ENCODE data around the gene GYS1. TPM values are rescaled to one million over a fixed set of nuclear protein-coding genes. Genes with fewer than 3 reads are reported as not detected.
A peak's percentile ranks its signal among the peaks of the same experiment; 100 is the strongest.
"Not testable (repeated sequence)": the region's sequence is repeated elsewhere in the genome, so short reads cannot be mapped to it uniquely, and the experiment has no call there.

GYS1 gene
- total and polyA plus RNA-seq, 2 experiments from 2014 or later, result 155 to 195 TPM

GRCh38 chr19:48922548-48923490 lies 70.3 kb downstream of the GYS1 start:
- no peaks in the 10 kb centered on the region for H3K27me3 ChIP-seq
- TF ChIP-seq CTCF (IDR thresholded peaks at IDR 0.05; ENCODE audit: low read depth, low read length), result no peak
- no peak overlapping the region for H3K4me3 ChIP-seq
- no peaks in the 10 kb centered on the region for H3K4me1 ChIP-seq (ENCODE audit: low read depth)
- no peak overlapping the region for H3K27ac ChIP-seq
- H3K36me3 ChIP-seq, result peaks cover 13% of the 10 kb centered on the region
- no peaks in the 10 kb centered on the region for H3K9me3 ChIP-seq (ENCODE audit: low read depth)
- no peak for DNase-seq (ENCODE audit: low read depth in 1 of 2, low spot score in 1 of 2)

GRCh38 chr19:48921721-48922500 lies 71.2 kb downstream of the GYS1 start:
- DNase-seq (ENCODE audit: low read depth in 1 of 2, low spot score in 1 of 2), result no peak
- H3K36me3 ChIP-seq, result peaks cover 13% of the 10 kb centered on the region
- no peak overlapping the region for H3K4me3 ChIP-seq
- no peaks in the 10 kb centered on the region for H3K9me3 ChIP-seq (ENCODE audit: low read depth)
- no peaks in the 10 kb centered on the region for H3K27me3 ChIP-seq
- no peak overlapping the region for H3K27ac ChIP-seq
- H3K4me1 ChIP-seq (ENCODE audit: low read depth), result no peaks in the 10 kb centered on the region
- no peak for TF ChIP-seq CTCF (IDR thresholded peaks at IDR 0.05; ENCODE audit: low read depth, low read length)

GRCh38 chr19:48920949-48921348 lies 72.2 kb downstream of the GYS1 start:
- DNase-seq (ENCODE audit: low read depth in 1 of 2, low spot score in 1 of 2), result no peak
- H3K27me3 ChIP-seq, result no peaks in the 10 kb centered on the region
- H3K4me3 ChIP-seq, result no peak overlapping the region
- H3K4me1 ChIP-seq (ENCODE audit: low read depth), result no peaks in the 10 kb centered on the region
- peaks cover 21% of the 10 kb centered on the region for H3K36me3 ChIP-seq
- H3K9me3 ChIP-seq (ENCODE audit: low read depth), result no peaks in the 10 kb centered on the region
- no peak overlapping the region for H3K27ac ChIP-seq
- TF ChIP-seq CTCF (IDR thresholded peaks at IDR 0.05; ENCODE audit: low read depth, low read length), result no peak

DNA sequence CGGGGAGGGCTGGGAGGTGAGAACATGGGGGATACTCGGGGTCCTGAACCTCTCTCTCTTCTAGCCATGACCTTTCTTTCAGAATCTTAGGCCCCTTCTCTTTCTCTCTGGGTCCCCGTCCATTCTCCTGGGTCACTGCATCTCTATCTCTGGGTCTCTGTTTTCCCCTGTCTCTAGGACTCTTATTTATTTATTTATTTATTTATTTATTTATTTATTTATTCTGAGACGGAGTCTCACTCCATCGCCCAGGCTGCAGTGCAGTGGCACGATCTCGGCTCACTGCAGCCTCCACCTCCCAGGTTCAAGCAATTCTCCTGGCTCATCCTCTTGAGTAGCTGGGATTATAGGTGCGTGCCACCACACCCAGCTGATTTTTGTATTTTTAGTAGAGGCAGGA lies 73.8 kb downstream of the GYS1 start:
- H3K27ac ChIP-seq; H3K4me3 ChIP-seq; H3K9me3 ChIP-seq (ENCODE audit: low read depth); H3K27me3 ChIP-seq; DNase-seq (ENCODE audit: low read depth in 1 of 2, low spot score in 1 of 2); H3K4me1 ChIP-seq (ENCODE audit: low read depth): not testable (repeated sequence)
- H3K36me3 ChIP-seq, result peaks cover 28% of the 10 kb centered on the region

DNA sequence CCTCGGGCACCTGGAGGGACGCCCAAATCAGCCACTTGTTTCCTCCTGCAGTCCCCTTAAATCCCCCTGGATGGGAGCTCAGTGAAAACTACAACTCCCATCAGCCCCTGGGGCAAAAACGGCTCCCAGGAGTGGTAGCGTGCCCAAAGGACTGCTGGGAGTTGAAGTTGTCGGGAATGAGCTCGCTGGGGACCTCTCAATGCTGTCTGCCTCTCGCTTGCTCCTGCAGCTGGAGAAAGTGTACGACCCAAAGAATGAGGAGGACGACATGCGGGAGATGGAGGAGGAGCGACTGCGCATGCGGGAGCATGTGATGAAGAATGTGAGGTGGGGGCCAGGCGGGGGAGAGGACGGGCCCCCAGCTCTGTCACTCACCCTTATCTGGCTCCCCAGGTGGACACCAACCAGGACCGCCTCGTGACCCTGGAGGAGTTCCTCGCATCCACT lies 74.3 kb downstream of the GYS1 start:
- Histone ChIP-seq H3K27me3 (no peaks in the 10 kb centered on the region), H3K4me3 (no peak overlapping the region), H3K4me1 (ENCODE audit: low read depth) (no peaks in the 10 kb centered on the region), H3K36me3 (peaks cover 30% of the 10 kb centered on the region), H3K9me3 (ENCODE audit: low read depth) (no peaks in the 10 kb centered on the region), H3K27ac (no peak overlapping the region)
- DNase-seq (ENCODE audit: low read depth in 1 of 2, low spot score in 1 of 2), result peak in 1 of 2 donors; percentile 55
- no peak for TF ChIP-seq CTCF (IDR thresholded peaks at IDR 0.05; ENCODE audit: low read depth, low read length)

Other genes starting within 250 kb of the GYS1 start
- gene IZUMO1, start 246.4 kb downstream of the GYS1 start, total RNA-seq, result not detected in 2 replicates
- 0.94 TPM in 1 of 2 replicates, not detected in the other for gene IZUMO1, start 246.4 kb downstream of the GYS1 start, polyA plus RNA-seq
- 0.14 and 0.21 TPM in 2 replicates for gene FUT1, start 240.7 kb downstream of the GYS1 start, total RNA-seq
- gene FUT1, start 240.7 kb downstream of the GYS1 start, polyA plus RNA-seq, result not detected in 2 replicates
- not detected in 2 replicates for gene FGF21, start 237.8 kb downstream of the GYS1 start, total RNA-seq
- not detected in 2 replicates for gene FGF21, start 237.8 kb downstream of the GYS1 start, polyA plus RNA-seq
- gene BCAT2, start 182.3 kb downstream of the GYS1 start, total RNA-seq, result 127 and 144 TPM in 2 replicates
- gene BCAT2, start 182.3 kb downstream of the GYS1 start, polyA plus RNA-seq, result 154 and 157 TPM in 2 replicates
- 27.5 and 43.1 TPM in 2 replicates for gene HSD17B14, start 156.8 kb downstream of the GYS1 start, total RNA-seq
- 31.7 and 35.1 TPM in 2 replicates for gene HSD17B14, start 156.8 kb downstream of the GYS1 start, polyA plus RNA-seq
- 22.5 and 27.1 TPM in 2 replicates for gene PLEKHA4, start 124.7 kb downstream of the GYS1 start, total RNA-seq
- 29.4 and 37.1 TPM in 2 replicates for gene PLEKHA4, start 124.7 kb downstream of the GYS1 start, polyA plus RNA-seq
- 54.1 and 85.1 TPM in 2 replicates for gene PPP1R15A, start 120.9 kb downstream of the GYS1 start, total RNA-seq
- gene PPP1R15A, start 120.9 kb downstream of the GYS1 start, polyA plus RNA-seq, result 87.6 and 95.7 TPM in 2 replicates
- 0.25 and 2.0 TPM in 2 replicates for gene TULP2, start 94.6 kb downstream of the GYS1 start, total RNA-seq
- 0.26 and 1.0 TPM in 2 replicates for gene TULP2, start 94.6 kb downstream of the GYS1 start, polyA plus RNA-seq
- gene NUCB1, start 93.0 kb downstream of the GYS1 start, total RNA-seq, result 274 and 337 TPM in 2 replicates
- gene NUCB1, start 93.0 kb downstream of the GYS1 start, polyA plus RNA-seq, result 230 and 290 TPM in 2 replicates
- gene DHDH, start 59.6 kb downstream of the GYS1 start, total RNA-seq, result 2.2 and 4.8 TPM in 2 replicates
- 7.0 and 10.2 TPM in 2 replicates for gene DHDH, start 59.6 kb downstream of the GYS1 start, polyA plus RNA-seq
- gene BAX, start 38.4 kb downstream of the GYS1 start, total RNA-seq, result 64.2 and 126 TPM in 2 replicates
- gene BAX, start 38.4 kb downstream of the GYS1 start, polyA plus RNA-seq, result 68.7 and 95.2 TPM in 2 replicates
- 760 and 891 TPM in 2 replicates for gene FTL, start 28.0 kb downstream of the GYS1 start, total RNA-seq
- 1,227 and 1,335 TPM in 2 replicates for gene FTL, start 28.0 kb downstream of the GYS1 start, polyA plus RNA-seq
- gene RUVBL2, start 578 bp upstream of the GYS1 start, total RNA-seq, result 240 and 294 TPM in 2 replicates
- 128 and 167 TPM in 2 replicates for gene RUVBL2, start 578 bp upstream of the GYS1 start, polyA plus RNA-seq
- gene LHB, start 23.8 kb upstream of the GYS1 start, total RNA-seq, result 1.8 TPM in 1 of 2 replicates, not detected in the other
- 2.7 TPM in 1 of 2 replicates, not detected in the other for gene LHB, start 23.8 kb upstream of the GYS1 start, polyA plus RNA-seq
- not detected in 2 replicates for gene CGB3, start 31.0 kb upstream of the GYS1 start, total RNA-seq
- gene CGB3, start 31.0 kb upstream of the GYS1 start, polyA plus RNA-seq, result 0.26 TPM in 1 of 2 replicates, not detected in the other
- gene CGB2, start 38.6 kb upstream of the GYS1 start, total RNA-seq, result not detected in 2 replicates
- gene CGB2, start 38.6 kb upstream of the GYS1 start, polyA plus RNA-seq, result 1.5 TPM in 1 of 2 replicates, not detected in the other
- not detected in 2 replicates for gene CGB1, start 43.6 kb upstream of the GYS1 start, total RNA-seq
- gene CGB1, start 43.6 kb upstream of the GYS1 start, polyA plus RNA-seq, result not detected in 2 replicates
- not detected in 2 replicates for gene CGB5, start 50.5 kb upstream of the GYS1 start, total RNA-seq
- gene CGB5, start 50.5 kb upstream of the GYS1 start, polyA plus RNA-seq, result not detected in 2 replicates
- not detected in 2 replicates for gene CGB8, start 55.8 kb upstream of the GYS1 start, total RNA-seq
- not detected in 2 replicates for gene CGB8, start 55.8 kb upstream of the GYS1 start, polyA plus RNA-seq
- 3.9 and 8.3 TPM in 2 replicates for gene CGB7, start 64.4 kb upstream of the GYS1 start, total RNA-seq
- 6.5 and 11.5 TPM in 2 replicates for gene CGB7, start 64.4 kb upstream of the GYS1 start, polyA plus RNA-seq
- gene NTF4, start 71.5 kb upstream of the GYS1 start, total RNA-seq, result 11.8 TPM in 2 replicates
- 17.0 and 31.7 TPM in 2 replicates for gene NTF4, start 71.5 kb upstream of the GYS1 start, polyA plus RNA-seq
- 1.1 and 2.3 TPM in 2 replicates for gene KCNA7, start 79.4 kb upstream of the GYS1 start, total RNA-seq
- 1.3 and 1.6 TPM in 2 replicates for gene KCNA7, start 79.4 kb upstream of the GYS1 start, polyA plus RNA-seq
- 396 and 598 TPM in 2 replicates for gene SNRNP70, start 92.1 kb upstream of the GYS1 start, total RNA-seq
- 470 and 492 TPM in 2 replicates for gene SNRNP70, start 92.1 kb upstream of the GYS1 start, polyA plus RNA-seq
- 20.0 and 24.5 TPM in 2 replicates for gene LIN7B, start 121.1 kb upstream of the GYS1 start, total RNA-seq
- gene LIN7B, start 121.1 kb upstream of the GYS1 start, polyA plus RNA-seq, result 34.6 and 37.8 TPM in 2 replicates
- 2.1 and 12.5 TPM in 2 replicates for gene C19orf73, start 125.8 kb upstream of the GYS1 start, total RNA-seq
- 3.7 and 9.6 TPM in 2 replicates for gene C19orf73, start 125.8 kb upstream of the GYS1 start, polyA plus RNA-seq
- 27.3 and 30.4 TPM in 2 replicates for gene PPFIA3, start 126.2 kb upstream of the GYS1 start, total RNA-seq
- 29.3 and 32.5 TPM in 2 replicates for gene PPFIA3, start 126.2 kb upstream of the GYS1 start, polyA plus RNA-seq
- 255 and 389 TPM in 2 replicates for gene HRC, start 162.1 kb upstream of the GYS1 start, total RNA-seq
- 184 and 255 TPM in 2 replicates for gene HRC, start 162.1 kb upstream of the GYS1 start, polyA plus RNA-seq
- 51.3 and 106 TPM in 2 replicates for gene TRPM4, start 164.5 kb upstream of the GYS1 start, total RNA-seq
- gene TRPM4, start 164.5 kb upstream of the GYS1 start, polyA plus RNA-seq, result 74.2 and 119 TPM in 2 replicates

All from cardiac muscle cell (in vitro differentiated cells and primary cell).